ENCODE data around the gene CACNA2D1. TPM values are rescaled to one million over a fixed set of nuclear protein-coding genes. Genes with fewer than 3 reads are reported as not detected.

Gene CACNA2D1
- total RNA-seq, 1 experiment from 2014 or later, result 0.27 TPM

DNA sequence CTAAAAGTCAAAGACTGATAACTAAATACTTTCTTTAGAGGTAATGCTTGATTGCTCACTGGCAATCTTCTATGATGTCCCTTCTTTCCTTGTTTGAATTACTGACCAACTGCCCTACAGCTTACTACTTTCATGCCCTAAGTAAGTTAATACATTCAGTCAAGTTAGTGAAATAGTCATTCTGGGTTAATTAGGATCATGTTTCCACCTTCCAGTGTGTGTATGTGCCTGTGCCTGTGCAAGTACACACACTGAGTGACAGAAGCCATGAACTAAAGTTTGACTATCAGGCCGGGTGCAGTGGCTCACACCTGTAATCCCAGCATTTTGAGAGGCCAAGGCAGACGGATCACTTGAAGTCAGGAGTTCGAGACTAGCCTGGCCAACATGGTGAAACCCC, 187.9 kb downstream of the CACNA2D1 start:
- RAD21 ChIA-PET (ENCODE audit: low non-redundant PET in 1 of 2, low total read pairs in 2 of 2, uncharacterized antibody in 2 of 2, unreplicated experiment in 2 of 2), result no interaction called here
- intact Hi-C loops (cut with micrococcal nuclease), result no loop called here
- no peaks in the 10 kb centered on the region for H3K4me1 ChIP-seq (ENCODE audit: control insufficient read depth in 1 of 2, insufficient read depth in 2 of 2, low read length in 2 of 2)
- no peaks in the 10 kb centered on the region for H3K27me3 ChIP-seq (ENCODE audit: insufficient read depth, low read length)
- no TSS peak for BruUV-seq (replicated peaks)
- POLR2A ChIA-PET, result no interaction called here
- no peaks in the 10 kb centered on the region for H4K20me1 ChIP-seq (ENCODE audit: insufficient read depth)
- no peak overlapping the region for H3K4me2 ChIP-seq (ENCODE audit: low read length)
- ATAC-seq (no peak), DNase-seq (ENCODE audit: low read depth, low spot score) (no peak)
- H3K36me3 ChIP-seq (ENCODE audit: control insufficient read depth in 1 of 2, insufficient read depth in 2 of 2, low read length in 2 of 2), result no peaks in the 10 kb centered on the region
- no peak for TF ChIP-seq CEBPB (IDR thresholded peaks at IDR 0.05; ENCODE audit: low read depth)
- no peak for TF ChIP-seq EZH2 (IDR thresholded peaks at IDR 0.05)
- TF ChIP-seq, protein P1, sequence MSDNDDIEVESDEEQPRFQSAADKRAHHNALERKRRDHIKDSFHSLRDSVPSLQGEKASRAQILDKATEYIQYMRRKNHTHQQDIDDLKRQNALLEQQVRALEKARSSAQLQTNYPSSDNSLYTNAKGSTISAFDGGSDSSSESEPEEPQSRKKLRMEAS (IDR thresholded peaks at IDR 0.05), result no peak
- TF ChIP-seq POLR2AphosphoS5 (IDR thresholded peaks at IDR 0.05; ENCODE audit: low read depth, low read length), result no peak
- TF ChIP-seq TCF7L2 (IDR thresholded peaks at IDR 0.05; ENCODE audit: borderline replicate concordance, extremely low read depth, insufficient read depth, insufficient read length), result no peak
- TF ChIP-seq RAD21 (IDR thresholded peaks at IDR 0.05; ENCODE audit: low read depth), result no peak
- no peak for TF ChIP-seq POLR2A (IDR thresholded peaks at IDR 0.05; ENCODE audit: borderline replicate concordance, extremely low read depth, insufficient read depth, insufficient read length)
- TF ChIP-seq, protein P2, sequence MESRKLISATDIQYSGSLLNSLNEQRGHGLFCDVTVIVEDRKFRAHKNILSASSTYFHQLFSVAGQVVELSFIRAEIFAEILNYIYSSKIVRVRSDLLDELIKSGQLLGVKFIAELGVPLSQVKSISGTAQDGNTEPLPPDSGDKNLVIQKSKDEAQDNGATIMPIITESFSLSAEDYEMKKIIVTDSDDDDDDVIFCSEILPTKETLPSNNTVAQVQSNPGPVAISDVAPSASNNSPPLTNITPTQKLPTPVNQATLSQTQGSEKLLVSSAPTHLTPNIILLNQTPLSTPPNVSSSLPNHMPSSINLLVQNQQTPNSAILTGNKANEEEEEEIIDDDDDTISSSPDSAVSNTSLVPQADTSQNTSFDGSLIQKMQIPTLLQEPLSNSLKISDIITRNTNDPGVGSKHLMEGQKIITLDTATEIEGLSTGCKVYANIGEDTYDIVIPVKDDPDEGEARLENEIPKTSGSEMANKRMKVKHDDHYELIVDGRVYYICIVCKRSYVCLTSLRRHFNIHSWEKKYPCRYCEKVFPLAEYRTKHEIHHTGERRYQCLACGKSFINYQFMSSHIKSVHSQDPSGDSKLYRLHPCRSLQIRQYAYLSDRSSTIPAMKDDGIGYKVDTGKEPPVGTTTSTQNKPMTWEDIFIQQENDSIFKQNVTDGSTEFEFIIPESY (IDR thresholded peaks at IDR 0.05; ENCODE audit: extremely low read depth, insufficient replicate concordance, low read length), result no peak
- no peak for TF ChIP-seq SRF (IDR thresholded peaks at IDR 0.05; ENCODE audit: low read depth)
- TF ChIP-seq FOSL1 (IDR thresholded peaks at IDR 0.05; ENCODE audit: low read depth), result no peak
- H3K27ac ChIP-seq (ENCODE audit: low read depth, low read length), result no peak overlapping the region
- CTCF ChIA-PET, result no interaction called here
- H3K79me2 ChIP-seq (ENCODE audit: insufficient read depth, low read length), result no peaks in the 10 kb centered on the region
- no peak overlapping the region for H3K4me3 ChIP-seq (replicated peaks in 1 of 2; ENCODE audit: low read depth in 1 of 2, low read length in 2 of 2)
- H3K9me2 ChIP-seq (ENCODE audit: insufficient read depth), result no peaks in the 10 kb centered on the region
- H3K9ac ChIP-seq (ENCODE audit: low read length), result no peak overlapping the region
- no peak overlapping the region for H2AFZ ChIP-seq (ENCODE audit: low read depth, low read length, poor library complexity, severe bottlenecking)
- H3K9me3 ChIP-seq (ENCODE audit: control insufficient read depth in 1 of 2, insufficient read depth in 1 of 2, low read depth in 1 of 2, low read length in 2 of 2), result no peaks in the 10 kb centered on the region

Measured in HCT116 (cell line).